ENCODE measurements around the gene CDC40.

Gene CDC40

GRCh38 chr6:110158479-110158878, 21.7 kb upstream of the CDC40 start:
- H3K4me3 ChIP-seq (ENCODE audit: low read depth, low read length), result no peak overlapping the region
- no peak for TF ChIP-seq CTCF (IDR thresholded peaks at IDR 0.05; ENCODE audit: insufficient read depth, low read length, missing control alignments)
- CTCF ChIA-PET, result no interaction called here
- POLR2A ChIA-PET, result no interaction called here
- no peak for DNase-seq (ENCODE audit: low read depth, low spot score)

GRCh38 chr6:110170081-110170480, 10.1 kb upstream of the CDC40 start:
- POLR2A ChIA-PET, result no interaction called here
- CTCF ChIA-PET, result no interaction called here
- DNase-seq (ENCODE audit: low read depth, low spot score), result no peak
- H3K4me3 ChIP-seq (ENCODE audit: low read depth, low read length), result no peak overlapping the region
- TF ChIP-seq CTCF (IDR thresholded peaks at IDR 0.05; ENCODE audit: insufficient read depth, low read length, missing control alignments), result no peak

- ChIA-PET CTCF (no interaction called here), POLR2A (no interaction called here)
- DNase-seq (ENCODE audit: low read depth, low spot score), result no peak
Measured at GRCh38 chr6:110173506-110174132, 6.6 kb upstream of the CDC40 start.

GRCh38 chr6:110178626-110179405, 1.4 kb upstream of the CDC40 start:
- ChIA-PET CTCF (interaction anchor here (0.8 to 3.9 kb wide), 11 partner anchors 18 to 725 kb away, joined by 3 to 28 read pairs (median 4); no protein-coding TSS in a partner anchor), POLR2A (no interaction called here)
- H3K4me3 ChIP-seq (ENCODE audit: low read depth, low read length), result peak overlapping the region; percentile 87
- DNase-seq (ENCODE audit: low read depth, low spot score), result no peak
- peak; percentile 70 for TF ChIP-seq CTCF (IDR thresholded peaks at IDR 0.05; ENCODE audit: insufficient read depth, low read length, missing control alignments)

More at GRCh38 chr6:110173506-110174132, 6.6 kb upstream of the CDC40 start:
- no peak overlapping the region for H3K4me3 ChIP-seq (ENCODE audit: low read depth, low read length)
- TF ChIP-seq CTCF (IDR thresholded peaks at IDR 0.05; ENCODE audit: insufficient read depth, low read length, missing control alignments), result no peak

- CTCF ChIA-PET, result interaction anchor here (0.7 to 3.9 kb wide), 5 partner anchors 36 to 211 kb away, joined by 3 to 28 read pairs (median 4); no protein-coding TSS in a partner anchor
- POLR2A ChIA-PET, result interaction anchor here (0.6 to 0.9 kb wide), 2 partner anchors 153 to 492 kb away, joined by 3 to 4 read pairs; no protein-coding TSS in a partner anchor
- peak; percentile 94 for DNase-seq (ENCODE audit: low read depth, low spot score)
- H3K4me3 ChIP-seq (ENCODE audit: low read depth, low read length), result peak within 1 kb of the TSS; percentile 95
- TF ChIP-seq CTCF (IDR thresholded peaks at IDR 0.05; ENCODE audit: insufficient read depth, low read length, missing control alignments), result no peak
Measured at GRCh38 chr6:110179406-110180227, 610 bp upstream of the CDC40 start, which contains the start of gene WASF1. Gene WASF1 (minus strand): TSS chr6:110179670. CDS start chr6:110127601, 52,069 bp downstream.

All from AG04449 (cell line).